ENCODE measurements around the gene CCDC184.

DNA sequence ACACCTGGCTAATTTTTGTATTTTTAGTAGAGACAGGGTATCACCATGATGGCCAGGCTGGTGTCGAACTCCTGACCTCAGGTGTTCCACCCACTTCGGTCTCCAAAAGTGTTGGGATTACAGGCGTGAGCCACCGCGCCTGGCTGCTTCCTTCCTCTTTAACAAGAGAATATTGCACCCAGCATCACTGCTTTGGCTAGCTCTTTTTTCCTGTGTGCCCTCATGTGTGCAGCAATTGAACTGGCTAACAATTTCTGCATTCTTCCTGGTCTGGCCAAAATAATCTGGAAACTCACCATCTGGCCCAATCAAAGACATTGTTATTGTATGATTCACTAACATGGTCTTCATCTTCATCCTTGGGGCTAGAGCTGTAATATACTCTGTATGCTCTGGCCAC lies 23.4 kb upstream of the CCDC184 start:
- TF ChIP-seq, protein P1, sequence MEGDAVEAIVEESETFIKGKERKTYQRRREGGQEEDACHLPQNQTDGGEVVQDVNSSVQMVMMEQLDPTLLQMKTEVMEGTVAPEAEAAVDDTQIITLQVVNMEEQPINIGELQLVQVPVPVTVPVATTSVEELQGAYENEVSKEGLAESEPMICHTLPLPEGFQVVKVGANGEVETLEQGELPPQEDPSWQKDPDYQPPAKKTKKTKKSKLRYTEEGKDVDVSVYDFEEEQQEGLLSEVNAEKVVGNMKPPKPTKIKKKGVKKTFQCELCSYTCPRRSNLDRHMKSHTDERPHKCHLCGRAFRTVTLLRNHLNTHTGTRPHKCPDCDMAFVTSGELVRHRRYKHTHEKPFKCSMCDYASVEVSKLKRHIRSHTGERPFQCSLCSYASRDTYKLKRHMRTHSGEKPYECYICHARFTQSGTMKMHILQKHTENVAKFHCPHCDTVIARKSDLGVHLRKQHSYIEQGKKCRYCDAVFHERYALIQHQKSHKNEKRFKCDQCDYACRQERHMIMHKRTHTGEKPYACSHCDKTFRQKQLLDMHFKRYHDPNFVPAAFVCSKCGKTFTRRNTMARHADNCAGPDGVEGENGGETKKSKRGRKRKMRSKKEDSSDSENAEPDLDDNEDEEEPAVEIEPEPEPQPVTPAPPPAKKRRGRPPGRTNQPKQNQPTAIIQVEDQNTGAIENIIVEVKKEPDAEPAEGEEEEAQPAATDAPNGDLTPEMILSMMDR (IDR thresholded peaks at IDR 0.05; ENCODE audit: low read depth, low read length) = no peak
- no peak for TF ChIP-seq EZH2phosphoT487 (IDR thresholded peaks at IDR 0.05; ENCODE audit: low read depth)
